Natural killer cell treated with Interleukin-12 subunit alpha and Interleukin-12 subunit beta and Interleukin-15 and Interleukin-18, amount 100 ng/mL, for 72 hours (primary cell): ENCODE results near the gene ACTA1. TPM values are rescaled to one million over a fixed set of nuclear protein-coding genes. Genes with fewer than 3 reads are reported as not detected.

Experiments used
- ATAC-seq, 2 donors: fragments of 150-1000 bp; cut with Tn5 transposase in 1 of 2; sonication (Bioruptor Pico), chemical (Tn5 transposase) in 1 of 2; 2 replicates each; pipeline ENCODE4 v1.10.0; 2021
- DNase-seq: peaks from one replicate; pipeline ENCODE4 v3.0.0; 2022; ENCODE audit warnings: low spot score
- H3K27ac Mint-ChIP-seq, 2 donors: 1 replicate in 1 of 2; 2 replicates in 1 of 2; pipeline ENCODE4 v1.8.0; 2022; ENCODE audit warnings: mixed read lengths in 2 of 2, mild to moderate bottlenecking in 1 of 2, moderate library complexity in 1 of 2
- H3K27me3 Mint-ChIP-seq, 2 donors: 1 replicate in 1 of 2; 2 replicates in 1 of 2; pipeline ENCODE4 v1.8.0; 2022; ENCODE audit warnings: mixed read lengths in 2 of 2
- H3K36me3 Mint-ChIP-seq: one replicate; pipeline ENCODE4 v1.8.0; 2022; ENCODE audit warnings: mixed read lengths
- H3K4me1 Mint-ChIP-seq, 2 donors: 1 replicate in 1 of 2; 2 replicates in 1 of 2; pipeline ENCODE4 v1.8.0; 2022; ENCODE audit warnings: low read depth in 2 of 2, mixed read lengths in 2 of 2, mild to moderate bottlenecking in 1 of 2
- H3K4me3 Mint-ChIP-seq: one replicate; pipeline ENCODE4 v1.8.0; 2022; ENCODE audit warnings: mixed read lengths
- H3K9me3 Mint-ChIP-seq: 2 replicates; pipeline ENCODE4 v1.8.0; 2022; ENCODE audit warnings: mixed read lengths
- total RNA-seq, 2 donors: library from RNA; stranded (reverse); gene quantifications; one replicate each; pipeline ENCODE4 v1.2.3, GENCODE V29; 2022

ACTA1 gene
- total RNA-seq, 2 donors from 2014 or later: not detected

- DNase-seq: no peak
- no peak for ATAC-seq
- peaks cover 2 to 4% of the 10 kb centered on the region in 2 donors for H3K4me1 Mint-ChIP-seq
- H3K36me3 Mint-ChIP-seq: no peaks in the 10 kb centered on the region
- H3K4me3 Mint-ChIP-seq: no peak overlapping the region
- no peak overlapping the region for H3K27ac Mint-ChIP-seq
- H3K27me3 Mint-ChIP-seq: peaks cover 25 to 29% of the 10 kb centered on the region in 2 donors
- no peaks in the 10 kb centered on the region for H3K9me3 Mint-ChIP-seq
Observed at GRCh38 chr1:229390130-229390529, 43.8 kb downstream of the ACTA1 start.

- Mint-ChIP-seq H3K9me3 (no peaks in the 10 kb centered on the region), H3K4me3 (no peak overlapping the region), H3K27ac (no peak overlapping the region)
Observed at GRCh38 chr1:229388897-229389580, 44.9 kb downstream of the ACTA1 start.

GRCh38 chr1:229385853-229386456 lies 47.9 kb downstream of the ACTA1 start:
- H3K4me1 Mint-ChIP-seq: peaks cover 2 to 4% of the 10 kb centered on the region in 2 donors
- ATAC-seq (no peak), DNase-seq (no peak)
- peaks cover 21 to 25% of the 10 kb centered on the region in 2 donors for H3K27me3 Mint-ChIP-seq
- H3K36me3 Mint-ChIP-seq: no peaks in the 10 kb centered on the region
- no peak overlapping the region for H3K27ac Mint-ChIP-seq
- H3K9me3 Mint-ChIP-seq: no peaks in the 10 kb centered on the region
- no peak overlapping the region for H3K4me3 Mint-ChIP-seq

More at GRCh38 chr1:229388897-229389580, 44.9 kb downstream of the ACTA1 start:
- Mint-ChIP-seq H3K4me1 (peaks cover 2 to 4% of the 10 kb centered on the region in 2 donors), H3K27me3 (peaks cover 26 to 29% of the 10 kb centered on the region in 2 donors), H3K36me3 (no peaks in the 10 kb centered on the region)
- no peak for ATAC-seq
- DNase-seq: no peak

GRCh38 chr1:229384822-229385221 lies 49.1 kb downstream of the ACTA1 start:
- no peak for ATAC-seq
- Mint-ChIP-seq H3K4me1 (peaks cover 2 to 4% of the 10 kb centered on the region in 2 donors), H3K36me3 (no peaks in the 10 kb centered on the region), H3K27me3 (peaks cover 27 to 29% of the 10 kb centered on the region in 2 donors), H3K9me3 (no peaks in the 10 kb centered on the region), H3K4me3 (no peak overlapping the region), H3K27ac (no peak overlapping the region)
- no peak for DNase-seq

GRCh38 chr1:229383961-229384360 lies 49.9 kb downstream of the ACTA1 start:
- Mint-ChIP-seq H3K9me3 (no peaks in the 10 kb centered on the region), H3K27ac (no peak overlapping the region), H3K4me3 (no peak overlapping the region)

GRCh38 chr1:229383188-229383587 lies 50.7 kb downstream of the ACTA1 start:
- H3K27ac Mint-ChIP-seq: no peak overlapping the region
- no peaks in the 10 kb centered on the region for H3K9me3 Mint-ChIP-seq
- no peak overlapping the region for H3K4me3 Mint-ChIP-seq
- no peak for DNase-seq
- peaks cover 2 to 4% of the 10 kb centered on the region in 2 donors for H3K4me1 Mint-ChIP-seq
- peaks cover 23 to 24% of the 10 kb centered on the region in 2 donors for H3K27me3 Mint-ChIP-seq
- ATAC-seq: no peak
- H3K36me3 Mint-ChIP-seq: no peaks in the 10 kb centered on the region

More at GRCh38 chr1:229383961-229384360, 49.9 kb downstream of the ACTA1 start:
- no peaks in the 10 kb centered on the region for H3K36me3 Mint-ChIP-seq
- ATAC-seq (no peak), DNase-seq (no peak)
- peaks cover 2 to 4% of the 10 kb centered on the region in 2 donors for H3K4me1 Mint-ChIP-seq
- H3K27me3 Mint-ChIP-seq: peaks cover 23 to 24% of the 10 kb centered on the region in 2 donors

Other genes starting within 250 kb of the ACTA1 start
- 10 to 100 TPM; 24.5 to 32.8 TPM for gene RAB4A, start 163.0 kb downstream of the ACTA1 start, total RNA-seq
- 1 to 10 TPM; 6.7 to 6.9 TPM for gene CCSAP, start 91.0 kb downstream of the ACTA1 start, total RNA-seq
- 10 to 100 TPM; 41.4 to 47.9 TPM for gene NUP133, start 74.2 kb upstream of the ACTA1 start, total RNA-seq
- gene ABCB10, start 124.6 kb upstream of the ACTA1 start, total RNA-seq: 10 to 100 TPM; 25.7 to 39.0 TPM
- 10 to 100 TPM; 26.5 to 30.7 TPM for gene TAF5L, start 192.0 kb upstream of the ACTA1 start, total RNA-seq
- 10 to 100 TPM; 16.4 to 38.2 TPM for gene URB2, start 192.2 kb upstream of the ACTA1 start, total RNA-seq